ENCODE data around the gene CDHR2.

DNA sequence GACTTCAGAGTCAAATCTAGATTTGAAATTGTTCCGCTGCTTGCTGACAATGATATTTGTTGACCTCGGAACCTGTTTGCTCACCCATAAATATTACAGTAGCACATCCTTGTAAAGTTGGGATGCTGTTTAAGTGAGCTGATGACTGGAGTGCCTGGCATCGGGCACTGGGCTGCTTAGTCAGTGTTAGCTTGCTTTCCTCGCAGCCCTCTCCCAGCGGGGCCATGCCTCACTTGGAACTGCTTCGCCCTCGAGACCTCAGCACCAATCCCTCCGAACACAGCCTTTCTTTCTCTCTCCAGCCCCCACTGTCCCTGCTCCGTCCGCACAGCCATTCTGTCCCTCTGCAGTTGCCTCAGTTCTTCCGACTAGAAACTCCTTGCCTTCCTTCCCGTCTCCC lies 35.4 kb upstream of the CDHR2 start:
- TF ChIP-seq, protein P1, sequence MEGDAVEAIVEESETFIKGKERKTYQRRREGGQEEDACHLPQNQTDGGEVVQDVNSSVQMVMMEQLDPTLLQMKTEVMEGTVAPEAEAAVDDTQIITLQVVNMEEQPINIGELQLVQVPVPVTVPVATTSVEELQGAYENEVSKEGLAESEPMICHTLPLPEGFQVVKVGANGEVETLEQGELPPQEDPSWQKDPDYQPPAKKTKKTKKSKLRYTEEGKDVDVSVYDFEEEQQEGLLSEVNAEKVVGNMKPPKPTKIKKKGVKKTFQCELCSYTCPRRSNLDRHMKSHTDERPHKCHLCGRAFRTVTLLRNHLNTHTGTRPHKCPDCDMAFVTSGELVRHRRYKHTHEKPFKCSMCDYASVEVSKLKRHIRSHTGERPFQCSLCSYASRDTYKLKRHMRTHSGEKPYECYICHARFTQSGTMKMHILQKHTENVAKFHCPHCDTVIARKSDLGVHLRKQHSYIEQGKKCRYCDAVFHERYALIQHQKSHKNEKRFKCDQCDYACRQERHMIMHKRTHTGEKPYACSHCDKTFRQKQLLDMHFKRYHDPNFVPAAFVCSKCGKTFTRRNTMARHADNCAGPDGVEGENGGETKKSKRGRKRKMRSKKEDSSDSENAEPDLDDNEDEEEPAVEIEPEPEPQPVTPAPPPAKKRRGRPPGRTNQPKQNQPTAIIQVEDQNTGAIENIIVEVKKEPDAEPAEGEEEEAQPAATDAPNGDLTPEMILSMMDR (IDR thresholded peaks at IDR 0.05), result no peak
- TF ChIP-seq ZFX (IDR thresholded peaks at IDR 0.05; ENCODE audit: borderline replicate concordance), result no peak
